Keratinocyte (primary cell): ENCODE data around the gene BTF3L4. TPM values are rescaled to one million over a fixed set of nuclear protein-coding genes. Genes with fewer than 3 reads are reported as not detected.
A peak's percentile ranks its signal among the peaks of the same experiment; 100 is the strongest.

Experiments used
- DNase-seq: peaks from one replicate; pipeline ENCODE4 v3.0.0-alpha.2; 2011; ENCODE audit warnings: low read depth, missing footprints, low spot score
- FAIRE-seq: peaks from 2 replicates; lab custom pipeline; 2011; peaks lifted over from hg19 to GRCh38; lab: Jason Lieb, UNC
- H2AFZ ChIP-seq: 2 replicates; pipeline ENCODE4 v1.6.0; 2012; ENCODE audit warnings: low read length, control low read depth, inconsistent platforms; ENCODE audit not compliant: control insufficient read depth
- H3K27ac ChIP-seq: 2 replicates; pipeline ENCODE4 v1.5.1; 2011; ENCODE audit warnings: low read length; ENCODE audit not compliant: control insufficient read depth, insufficient read depth
- H3K27me3 ChIP-seq: 3 replicates; pipeline ENCODE4 v1.6.0; 2011; ENCODE audit warnings: low read length; ENCODE audit not compliant: control insufficient read depth, insufficient read depth; ENCODE audit errors: extremely low read depth
- H3K36me3 ChIP-seq, 2 experiments: 2 replicates in 1 of 2; 3 replicates in 1 of 2; pipeline ENCODE4 v1.5.1; 2011; ENCODE audit warnings: low read length in 2 of 2, mild to moderate bottlenecking in 1 of 2; ENCODE audit not compliant: control insufficient read depth in 2 of 2, insufficient read depth in 2 of 2; ENCODE audit errors: extremely low read depth in 1 of 2
- H3K4me1 ChIP-seq: 3 replicates; pipeline ENCODE4 v1.5.1; 2011; ENCODE audit warnings: low read length; ENCODE audit not compliant: control insufficient read depth, insufficient read depth; ENCODE audit errors: extremely low read depth
- H3K4me2 ChIP-seq: 3 replicates; pipeline ENCODE4 v1.6.0; 2011; ENCODE audit warnings: low read depth, low read length; ENCODE audit not compliant: control insufficient read depth, insufficient read depth; ENCODE audit errors: extremely low read depth
- H3K4me3 ChIP-seq, 3 experiments: fragments of 200-600 bp in 1 of 3; sonication (generic) in 1 of 3; 2 replicates in 2 of 3; 3 replicates in 1 of 3; pipeline ENCODE4 v1.5.1; 2011 to 2016; ENCODE audit warnings: low read length in 3 of 3, mild to moderate bottlenecking in 3 of 3, control low read depth in 2 of 3, inconsistent platforms in 1 of 3, low read depth in 1 of 3, mixed read lengths in 1 of 3, mixed run types in 1 of 3, moderate library complexity in 1 of 3; ENCODE audit not compliant: control insufficient read depth in 2 of 3, insufficient read depth in 2 of 3; ENCODE audit errors: extremely low read depth in 1 of 3
- H3K79me2 ChIP-seq: 2 replicates; pipeline ENCODE4 v1.6.0; 2012; ENCODE audit warnings: low read length; ENCODE audit not compliant: control insufficient read depth, insufficient read depth
- H3K9ac ChIP-seq: 3 replicates; pipeline ENCODE4 v1.6.0; 2011; ENCODE audit warnings: low read length; ENCODE audit not compliant: control insufficient read depth, insufficient read depth; ENCODE audit errors: extremely low read depth
- H3K9me1 ChIP-seq: 3 replicates; pipeline ENCODE4 v1.6.0; 2011; ENCODE audit warnings: low read length; ENCODE audit not compliant: control insufficient read depth, insufficient read depth; ENCODE audit errors: extremely low read depth
- H3K9me3 ChIP-seq: 2 replicates; pipeline ENCODE4 v1.5.1; 2012; ENCODE audit warnings: low read depth, low read length; ENCODE audit not compliant: control insufficient read depth
- H4K20me1 ChIP-seq: 3 replicates; pipeline ENCODE4 v1.6.0; 2011; ENCODE audit warnings: low read length; ENCODE audit not compliant: control insufficient read depth, insufficient read depth; ENCODE audit errors: extremely low read depth
- EZH2 ChIP-seq: IDR thresholded peaks from one replicate; pipeline ENCODE4 v1.6.1; 2012; ENCODE audit warnings: inconsistent platforms, mild to moderate bottlenecking, low read length, moderate library complexity
- dilution Hi-C: fragments of 300-500 bp; cut with MboI; formaldehyde crosslinking; loops from one replicate; pipeline ENCODE4 v1.7.0; 2020; ENCODE audit warnings: low sequenced_read_pairs; ENCODE audit not compliant: extremely low pct_ligation_motif_present
- polyA plus RNA-seq, 5 experiments: library from polyadenylated mRNA; depleted of rRNA in 3 of 5; stranded (reverse) in 3 of 5; stranded (forward) in 1 of 5; unstranded in 1 of 5; fragments of >200 nt; gene quantifications; 1 replicate in 1 of 5; 2 replicates in 3 of 5; 3 replicates in 1 of 5; pipeline versions ENCODE4 v1.2.1 to v1.2.3, GENCODE V29; 2011 to 2012; ENCODE audit warnings: missing spikeins in 2 of 5, low read depth in 1 of 5, low replicate concordance in 1 of 5
- TF ChIP-seq, protein P1 (sequence below), 3 experiments: IDR thresholded peaks in 1 of 3; conservative IDR thresholded peaks in 1 of 3; optimal IDR thresholded peaks in 1 of 3; 2 replicates in 2 of 3; 3 replicates in 1 of 3; pipeline versions ENCODE3 to v1.5.1; 2011; ENCODE audit warnings: low read length in 3 of 3, mild to moderate bottlenecking in 3 of 3, moderate library complexity in 2 of 3, control low read depth in 1 of 3, inconsistent platforms in 1 of 3; ENCODE audit not compliant: insufficient read depth in 2 of 3; ENCODE audit errors: extremely low read depth in 1 of 3

BTF3L4 gene
- polyA plus RNA-seq, 1 donor (not counting 4 experiments of a cell fraction or from before 2014, with no cell fraction given) = 55.4 TPM

DNA sequence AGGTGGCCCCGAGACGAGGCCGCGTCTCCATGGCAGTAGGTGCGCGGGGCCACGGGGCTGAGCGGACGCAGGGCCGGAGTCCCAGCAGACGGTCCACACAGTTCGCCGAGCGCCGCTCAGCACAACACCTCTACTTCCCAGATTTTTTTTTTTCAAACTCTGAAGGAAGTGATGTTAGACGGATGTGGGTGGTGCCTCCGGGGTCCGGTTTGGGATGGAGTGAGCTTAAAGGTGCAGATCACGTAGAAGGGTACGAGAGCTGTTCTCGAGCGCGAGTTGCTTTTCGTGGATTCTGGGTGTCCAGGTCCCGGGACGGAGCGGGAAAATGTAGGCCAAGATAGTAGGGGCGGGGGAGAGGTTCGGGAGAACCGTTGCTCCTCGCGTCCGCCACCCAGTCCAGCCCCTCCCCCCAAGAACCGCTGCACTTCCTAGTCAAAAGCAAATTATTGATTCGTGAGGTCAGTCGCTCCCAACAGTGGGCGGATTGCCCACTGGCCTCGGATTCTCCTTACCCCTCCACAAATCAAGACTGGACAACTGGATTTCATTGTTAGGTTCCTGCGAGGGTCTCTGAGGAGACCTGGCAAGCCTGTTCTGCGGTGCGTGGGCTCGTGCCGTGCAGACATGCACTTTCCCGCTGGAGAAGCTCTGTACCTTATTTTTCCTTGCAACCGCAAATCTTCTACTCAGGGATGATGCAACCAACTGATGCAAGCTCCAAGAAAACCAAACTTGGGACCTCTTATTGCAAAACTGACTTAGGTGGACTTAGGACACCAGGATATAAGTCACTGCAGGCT, 829 bp upstream of the BTF3L4 start, which contains the start of gene TXNDC12:
Gene TXNDC12 (minus strand): TSS at position 126 of the 800 bp plus-strand sequence. CDS start 95 bp downstream, at position 31.
- peak within 1 kb of the TSS; percentile 70 to 96 (median 87) for H3K4me3 ChIP-seq
- peaks cover 27% of the 10 kb centered on the region for H3K4me1 ChIP-seq
- no peaks in the 10 kb centered on the region for H3K27me3 ChIP-seq
- no peaks in the 10 kb centered on the region for H4K20me1 ChIP-seq
- H3K4me2 ChIP-seq = peak within 1 kb of the TSS; percentile 79
- H3K9me1 ChIP-seq = no peaks in the 10 kb centered on the region
- H3K9ac ChIP-seq = peak within 1 kb of the TSS; percentile 85
- H3K27ac ChIP-seq = peak within 1 kb of the TSS; percentile 93
- H3K36me3 ChIP-seq = peaks cover 0 to 4% of the 10 kb centered on the region in 2 experiments
- peak within 1 kb of the TSS; percentile 92 for H2AFZ ChIP-seq
- dilution Hi-C loops = no loop called here
- peak; percentile 13 for FAIRE-seq
- no peak for DNase-seq
- TF ChIP-seq, protein P1, sequence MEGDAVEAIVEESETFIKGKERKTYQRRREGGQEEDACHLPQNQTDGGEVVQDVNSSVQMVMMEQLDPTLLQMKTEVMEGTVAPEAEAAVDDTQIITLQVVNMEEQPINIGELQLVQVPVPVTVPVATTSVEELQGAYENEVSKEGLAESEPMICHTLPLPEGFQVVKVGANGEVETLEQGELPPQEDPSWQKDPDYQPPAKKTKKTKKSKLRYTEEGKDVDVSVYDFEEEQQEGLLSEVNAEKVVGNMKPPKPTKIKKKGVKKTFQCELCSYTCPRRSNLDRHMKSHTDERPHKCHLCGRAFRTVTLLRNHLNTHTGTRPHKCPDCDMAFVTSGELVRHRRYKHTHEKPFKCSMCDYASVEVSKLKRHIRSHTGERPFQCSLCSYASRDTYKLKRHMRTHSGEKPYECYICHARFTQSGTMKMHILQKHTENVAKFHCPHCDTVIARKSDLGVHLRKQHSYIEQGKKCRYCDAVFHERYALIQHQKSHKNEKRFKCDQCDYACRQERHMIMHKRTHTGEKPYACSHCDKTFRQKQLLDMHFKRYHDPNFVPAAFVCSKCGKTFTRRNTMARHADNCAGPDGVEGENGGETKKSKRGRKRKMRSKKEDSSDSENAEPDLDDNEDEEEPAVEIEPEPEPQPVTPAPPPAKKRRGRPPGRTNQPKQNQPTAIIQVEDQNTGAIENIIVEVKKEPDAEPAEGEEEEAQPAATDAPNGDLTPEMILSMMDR (optimal IDR thresholded peaks at IDR 0.05 in 1 of 3, IDR thresholded peaks at IDR 0.05 in 1 of 3, conservative IDR thresholded peaks at IDR 0.05 in 1 of 3; ENCODE audit: extremely low read depth in 1 of 3, insufficient read depth in 2 of 3, low read length in 3 of 3) = no peak
- TF ChIP-seq EZH2 = no peak
- peaks cover 48% of the 10 kb centered on the region for H3K79me2 ChIP-seq
- H3K9me3 ChIP-seq = no peaks in the 10 kb centered on the region

DNA sequence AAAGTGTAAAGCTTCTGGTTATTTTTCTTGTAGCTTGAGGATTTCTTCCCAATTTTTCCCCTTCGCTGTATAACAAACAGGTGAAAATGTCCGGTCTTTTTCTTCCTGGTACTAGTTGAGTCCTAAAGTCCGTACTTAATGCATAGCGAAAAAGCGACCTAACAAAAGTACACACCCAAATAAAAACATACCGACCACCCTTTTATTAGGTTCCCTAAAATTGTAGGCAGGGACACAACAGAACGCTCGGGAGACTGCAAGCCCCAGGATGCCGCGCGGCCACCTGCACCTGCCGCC, 281 bp upstream of the BTF3L4 start:
- Histone ChIP-seq H3K9ac (peak overlapping the region; percentile 85), H3K4me1 (peaks cover 27% of the 10 kb centered on the region), H3K27ac (peak overlapping the region; percentile 93), H3K36me3 (peaks cover 1 to 9% of the 10 kb centered on the region in 2 experiments), H3K79me2 (peaks cover 53% of the 10 kb centered on the region), H3K4me3 (peak overlapping the region; percentile 70 to 96 (median 87)), H4K20me1 (no peaks in the 10 kb centered on the region), H2AFZ (peak overlapping the region; percentile 92), H3K9me3 (no peaks in the 10 kb centered on the region), H3K27me3 (no peaks in the 10 kb centered on the region), H3K9me1 (no peaks in the 10 kb centered on the region), H3K4me2 (peak overlapping the region; percentile 73)
- FAIRE-seq (peak; percentile 52), DNase-seq (no peak)
- TF ChIP-seq EZH2 = no peak
- TF ChIP-seq, protein P1 (optimal IDR thresholded peaks at IDR 0.05 in 1 of 3, IDR thresholded peaks at IDR 0.05 in 1 of 3, conservative IDR thresholded peaks at IDR 0.05 in 1 of 3; ENCODE audit: extremely low read depth in 1 of 3, insufficient read depth in 2 of 3, low read length in 3 of 3) = no peak
- dilution Hi-C loops = no loop called here
